Transverse colon (tissue), 3 donors: ENCODE data around the gene GPR153.

Source experiments
- CTCF ChIP-seq, 5 experiments: fragments of 200-600 bp in 3 of 5; fragments of 450-650 bp in 2 of 5; sonication (generic) in 3 of 5; IDR thresholded peaks; 1 replicate in 2 of 5; 2 replicates in 3 of 5; pipeline ENCODE4 v1.5.1; 2016 to 2017; ENCODE audit warnings: antibody characterized with exemption in 5 of 5, inconsistent platforms in 3 of 5, mild to moderate bottlenecking in 2 of 5, moderate library complexity in 1 of 5
- EP300 ChIP-seq: sonication (generic); formaldehyde crosslinking; IDR thresholded peaks from one replicate; pipeline ENCODE4 v1.6.1; 2017; ENCODE audit warnings: antibody characterized with exemption, low read depth
- POLR2A ChIP-seq: fragments of 450-650 bp; IDR thresholded peaks from one replicate; pipeline ENCODE4 v1.6.1; 2016; ENCODE audit warnings: antibody characterized with exemption, mild to moderate bottlenecking, moderate library complexity

GRCh38 chr1:6207075-6207885 is 53.6 kb downstream of the GPR153 start:
- TF ChIP-seq CTCF (IDR thresholded peaks at IDR 0.05) (no peak), POLR2A (no peak), EP300 (no peak)
